H9 (cell line): Measurements from ENCODE around the gene HNRNPLL. TPM values are rescaled to one million over a fixed set of nuclear protein-coding genes. Genes with fewer than 3 reads are reported as not detected.

Experiments used
- DNase-seq: peaks from one replicate; pipeline ENCODE4 v3.0.0-alpha.2; 2017
- H2AFZ ChIP-seq: one replicate; pipeline ENCODE4 v1.6.1; 2013; ENCODE audit warnings: mild to moderate bottlenecking, low read length, control low read depth, moderate library complexity
- H2AK5ac ChIP-seq: 2 replicates; pipeline ENCODE4 v1.6.1; 2013; ENCODE audit warnings: low read length, control low read depth, mixed read lengths; ENCODE audit not compliant: insufficient read length
- H2BK120ac ChIP-seq: one replicate; pipeline ENCODE4 v1.6.1; 2013; ENCODE audit warnings: low read depth, mild to moderate bottlenecking, low read length, control low read depth, inconsistent platforms; ENCODE audit not compliant: poor library complexity, severe bottlenecking
- H2BK12ac ChIP-seq: 2 replicates; pipeline ENCODE4 v1.6.1; 2013; ENCODE audit warnings: low read length, control low read depth, mixed read lengths, low read depth; ENCODE audit not compliant: insufficient read length
- H2BK15ac ChIP-seq: 2 replicates; pipeline ENCODE4 v1.6.1; 2013; ENCODE audit warnings: low read depth, low read length, control low read depth
- H2BK20ac ChIP-seq: one replicate; pipeline ENCODE4 v1.6.1; 2013; ENCODE audit warnings: low read depth, mild to moderate bottlenecking, low read length, control low read depth, inconsistent platforms; ENCODE audit not compliant: poor library complexity, severe bottlenecking
- H2BK5ac ChIP-seq: 2 replicates; pipeline ENCODE4 v1.6.1; 2013; ENCODE audit warnings: low read length, control low read depth, mixed read lengths; ENCODE audit not compliant: insufficient read length
- H3K14ac ChIP-seq: 2 replicates; pipeline ENCODE4 v1.6.1; 2013; ENCODE audit warnings: low read length, control low read depth; ENCODE audit not compliant: insufficient read depth
- H3K18ac ChIP-seq: 2 replicates; pipeline ENCODE4 v1.6.1; 2013; ENCODE audit warnings: low read depth, mild to moderate bottlenecking, mixed read lengths, low read length, control low read depth; ENCODE audit not compliant: insufficient read length
- H3K23ac ChIP-seq: 2 replicates; pipeline ENCODE4 v1.6.1; 2013; ENCODE audit warnings: low read length, control low read depth, mixed read lengths, low read depth; ENCODE audit not compliant: insufficient read length
- H3K23me2 ChIP-seq: 2 replicates; pipeline ENCODE4 v1.6.1; 2013; ENCODE audit warnings: low read depth, mild to moderate bottlenecking, mixed read lengths, low read length, control low read depth; ENCODE audit not compliant: insufficient read length, poor library complexity, severe bottlenecking
- H3K27ac ChIP-seq: 2 replicates; pipeline ENCODE4 v1.5.1; 2013; ENCODE audit warnings: low read length, control low read depth, mixed read lengths, low read depth; ENCODE audit not compliant: insufficient read length
- H3K27me3 ChIP-seq: 2 replicates; pipeline ENCODE4 v1.6.1; 2013; ENCODE audit warnings: low read length, control low read depth, inconsistent platforms; ENCODE audit not compliant: insufficient read depth
- H3K4ac ChIP-seq: 2 replicates; pipeline ENCODE4 v1.6.1; 2013; ENCODE audit warnings: low read depth, mild to moderate bottlenecking, control low read depth, inconsistent platforms, low read length, moderate library complexity
- H3K4me1 ChIP-seq: 2 replicates; pipeline ENCODE4 v1.6.1; 2013; ENCODE audit warnings: low read length, control low read depth, inconsistent platforms; ENCODE audit not compliant: insufficient read depth
- H3K4me2 ChIP-seq: 2 replicates; pipeline ENCODE4 v1.6.1; 2013; ENCODE audit warnings: low read length, control low read depth, mixed read lengths; ENCODE audit not compliant: insufficient read length, insufficient read depth
- H3K56ac ChIP-seq: 2 replicates; pipeline ENCODE4 v1.6.1; 2013; ENCODE audit warnings: low read depth, mild to moderate bottlenecking, mixed read lengths, low read length, control low read depth; ENCODE audit not compliant: insufficient read length
- H3K79me1 ChIP-seq: 2 replicates; pipeline ENCODE4 v1.6.1; 2013; ENCODE audit warnings: low read depth, mild to moderate bottlenecking, moderate library complexity, low read length, control low read depth, inconsistent platforms; ENCODE audit not compliant: insufficient read depth, poor library complexity, severe bottlenecking
- H3K79me2 ChIP-seq: 2 replicates; pipeline ENCODE4 v1.6.1; 2013; ENCODE audit warnings: low read length, control low read depth, inconsistent platforms; ENCODE audit not compliant: insufficient read depth
- H3K9ac ChIP-seq: 2 replicates; pipeline ENCODE4 v1.6.1; 2013; ENCODE audit warnings: low read length, control low read depth, mixed read lengths; ENCODE audit not compliant: insufficient read length; ENCODE audit errors: extremely low read depth
- H3K9me3 ChIP-seq: one replicate; pipeline ENCODE4 v1.6.1; 2013; ENCODE audit warnings: low read depth, low read length, inconsistent platforms; ENCODE audit not compliant: control insufficient read depth
- H3T11ph ChIP-seq: one replicate; pipeline ENCODE4 v1.6.1; 2013; ENCODE audit warnings: mild to moderate bottlenecking, low read length, control low read depth, inconsistent platforms
- H4K20me1 ChIP-seq: one replicate; pipeline ENCODE4 v1.6.1; 2013; ENCODE audit not compliant: control insufficient read depth, insufficient read length, insufficient read depth
- H4K5ac ChIP-seq: 2 replicates; pipeline ENCODE4 v1.6.1; 2013; ENCODE audit warnings: low read depth, mild to moderate bottlenecking, mixed read lengths, low read length, control low read depth; ENCODE audit not compliant: insufficient read length
- H4K8ac ChIP-seq: replicated peaks from 2 replicates; pipeline ENCODE4 v1.6.1; 2013; ENCODE audit warnings: low read length, control low read depth, mixed read lengths, low read depth; ENCODE audit not compliant: insufficient read length
- H4K91ac ChIP-seq: 2 replicates; pipeline ENCODE4 v1.6.1; 2013; ENCODE audit warnings: low read depth, mild to moderate bottlenecking, moderate library complexity, mixed read lengths, low read length, control low read depth; ENCODE audit not compliant: insufficient read length
- H3K27ac Mint-ChIP-seq, 3 experiments: 2 replicates in 2 of 3; 3 replicates in 1 of 3; pipeline ENCODE4 v1.8.0; 2020 to 2021; ENCODE audit warnings: mixed read lengths in 3 of 3, mild to moderate bottlenecking in 1 of 3, moderate library complexity in 1 of 3
- H3K27me3 Mint-ChIP-seq: 2 replicates; pipeline ENCODE4 v1.8.0; 2021; ENCODE audit warnings: low read depth, mild to moderate bottlenecking, moderate library complexity, mixed read lengths
- H3K36me3 Mint-ChIP-seq, 3 experiments: 2 replicates in 2 of 3; 3 replicates in 1 of 3; pipeline ENCODE4 v1.8.0; 2020 to 2021; ENCODE audit warnings: low read depth in 3 of 3, mixed read lengths in 3 of 3; ENCODE audit not compliant: insufficient read depth in 1 of 3
- H3K4me1 Mint-ChIP-seq, 2 experiments: 2 replicates each; pipeline ENCODE4 v1.8.0; 2020; ENCODE audit warnings: mixed read lengths in 2 of 2
- H3K4me3 Mint-ChIP-seq, 2 experiments: 2 replicates in 1 of 2; 3 replicates in 1 of 2; pipeline ENCODE4 v1.8.0; 2020 to 2021; ENCODE audit warnings: mild to moderate bottlenecking in 2 of 2, mixed read lengths in 2 of 2, moderate library complexity in 1 of 2
- H3K9me3 Mint-ChIP-seq, 2 experiments: 2 replicates in 1 of 2; 3 replicates in 1 of 2; pipeline ENCODE4 v1.8.0; 2020; ENCODE audit warnings: mild to moderate bottlenecking in 2 of 2, mixed read lengths in 2 of 2, moderate library complexity in 1 of 2
- CTCF ChIP-seq: fragments of 200-600 bp; sonication (generic); conservative IDR thresholded peaks from 3 replicates; pipeline ENCODE4 v1.8.0; 2021; ENCODE audit warnings: antibody characterized with exemption, mild to moderate bottlenecking
- WGBS: extraction: QIAGEN DNeasy Blood & Tissue Kit; methylation state at CpG from one replicate; pipeline ENCODE4 v1.1.7; 2013; ENCODE audit warnings: missing lambda C conversion rate, low lambda C conversion rate, mixed read lengths; ENCODE audit not compliant: insufficient read length; ENCODE audit errors: extremely low coverage; 5-methylcytosine and 5-hydroxymethylcytosine counted together
- total RNA-seq: library from RNA; stranded (reverse); gene quantifications from 2 replicates; pipeline ENCODE4 v1.2.1, GENCODE V29; 2021

The HNRNPLL gene
- total RNA-seq, 1 experiment from 2014 or later: 52.3 TPM

- H2BK12ac ChIP-seq: no peak overlapping the region
- H3K9ac ChIP-seq: no peak overlapping the region
- H2BK5ac ChIP-seq: no peak overlapping the region
- no peak overlapping the region for H2BK120ac ChIP-seq
- H4K91ac ChIP-seq: no peak overlapping the region
- no peak overlapping the region for H4K5ac ChIP-seq
- H3T11ph ChIP-seq: no peak overlapping the region
- no peak overlapping the region for H2AK5ac ChIP-seq
- H4K20me1 ChIP-seq: no peaks in the 10 kb centered on the region
- no peak overlapping the region for H2AFZ ChIP-seq
- no peak overlapping the region for H3K27ac ChIP-seq
- H3K27me3 ChIP-seq: no peaks in the 10 kb centered on the region
- Mint-ChIP-seq H3K36me3 (no peaks in the 10 kb centered on the region), H3K4me1 (peaks cover 12 to 16% of the 10 kb centered on the region in 2 experiments), H3K4me3 (no peak overlapping the region), H3K27ac (no peak overlapping the region), H3K27me3 (no peaks in the 10 kb centered on the region), H3K9me3 (no peaks in the 10 kb centered on the region)
- H4K8ac ChIP-seq: no peak overlapping the region
- no peaks in the 10 kb centered on the region for H3K9me3 ChIP-seq
- DNase-seq: no peak
- H3K4ac ChIP-seq: no peak overlapping the region
- H3K56ac ChIP-seq: no peak overlapping the region
- no peaks in the 10 kb centered on the region for H3K79me2 ChIP-seq
- WGBS: no CpG with 5 or more reads among the region's 6 CpGs
- no peak for TF ChIP-seq CTCF
- H3K79me1 ChIP-seq: no peaks in the 10 kb centered on the region
- no peak overlapping the region for H3K14ac ChIP-seq
- H3K4me2 ChIP-seq: no peak overlapping the region
- no peak overlapping the region for H3K18ac ChIP-seq
- H2BK20ac ChIP-seq: no peak overlapping the region
- H3K23ac ChIP-seq: no peak overlapping the region
- no peaks in the 10 kb centered on the region; the same call in 1 of the 2 replicates for H3K4me1 ChIP-seq
- no peaks in the 10 kb centered on the region for H3K23me2 ChIP-seq
- no peak overlapping the region for H2BK15ac ChIP-seq
Measured at GRCh38 chr2:38516526-38516925, 86.2 kb downstream of the HNRNPLL start.
